GM19043 (cell line): Measurements from ENCODE around the gene LCN10.

ENCODE experiments used
- ATAC-seq: cut with Tn5 transposase; IDR thresholded peaks from one replicate; pipeline ENCODE4 v1.9.1; 2021; ENCODE audit warnings: low read depth; ENCODE audit not compliant: unreplicated experiment

The LCN10 gene

GRCh38 chr9:136690104-136690805 lies 52.5 kb downstream of the LCN10 start:
- no peak for ATAC-seq

DNA sequence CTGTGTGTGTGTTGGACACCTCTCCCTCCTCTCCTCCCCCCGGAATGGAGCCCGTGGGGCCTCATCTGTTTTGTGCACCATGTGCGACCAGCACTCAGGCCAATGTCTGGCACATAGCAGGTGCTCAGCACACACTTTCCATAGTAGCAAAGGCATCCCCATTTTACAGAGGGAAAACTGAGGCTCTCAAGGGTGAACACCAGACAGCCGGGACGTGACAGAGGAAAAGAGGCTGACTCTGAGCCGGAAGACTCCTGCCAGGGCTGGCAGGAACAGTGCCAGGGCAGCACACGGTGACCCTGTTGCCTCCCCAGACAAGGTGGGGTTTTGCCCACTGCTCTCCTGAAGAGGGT lies 53.7 kb downstream of the LCN10 start:
- ATAC-seq, result no peak

DNA sequence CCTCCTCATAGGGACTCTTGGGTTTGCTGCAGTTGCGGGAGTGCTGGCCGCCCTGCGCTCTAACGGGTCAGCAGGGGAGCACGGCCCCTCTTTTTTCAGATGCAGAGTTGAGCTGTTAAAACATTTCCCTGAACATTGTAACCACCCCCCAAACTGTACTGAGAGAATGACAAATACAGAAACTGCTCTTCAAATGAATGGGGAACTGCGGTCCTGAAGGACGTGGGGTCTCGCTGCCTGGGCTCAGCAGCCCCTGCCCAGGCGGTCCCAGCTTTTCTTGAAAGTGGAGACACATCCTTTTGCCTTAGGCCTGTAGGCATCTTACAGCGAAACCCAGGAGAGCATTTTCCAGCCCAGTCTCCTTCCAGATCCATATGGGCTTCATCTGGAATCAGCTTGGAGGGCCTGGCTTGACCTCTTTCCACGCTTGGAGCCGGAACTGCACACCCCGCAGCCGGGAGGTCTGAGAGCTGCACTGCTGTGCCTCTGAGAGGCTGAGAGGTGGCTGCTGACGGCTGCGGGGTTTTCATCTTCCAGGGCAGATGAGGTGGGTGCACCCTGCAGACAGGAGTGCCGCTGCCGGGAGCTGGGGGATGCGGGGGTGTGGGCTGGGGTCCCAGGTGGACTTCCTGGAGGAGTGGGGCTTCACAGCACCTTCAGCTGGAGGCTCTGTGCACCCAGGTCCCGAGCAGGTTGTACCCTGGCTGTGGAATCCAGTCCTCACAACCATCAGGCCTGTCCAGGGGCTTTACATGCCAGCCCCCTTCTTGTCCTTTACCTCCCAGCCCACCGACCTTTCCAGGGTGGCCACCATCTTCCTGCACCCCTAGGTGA lies 54.2 kb downstream of the LCN10 start:
- ATAC-seq, result no peak
